Activated CD4-positive, alpha-beta T cell treated with anti-CD3 and anti-CD28 coated beads for 4 hours (primary cell): ENCODE data around the gene FEN1.

Experiments
- DNase-seq, 2 donors: peaks; one replicate each; pipeline ENCODE4 v3.0.0-alpha.2; 2020

Gene FEN1

GRCh38 chr11:61846362-61847020 is 53.8 kb downstream of the FEN1 start:
- DNase-seq: no peak
